HG02852 (cell line): ENCODE measurements around the gene PRAME.
A peak's percentile ranks its signal among the peaks of the same experiment; 100 is the strongest.
"Not testable (repeated sequence)": the region's sequence is repeated elsewhere in the genome, so short reads cannot be mapped to it uniquely, and the experiment has no call there.

Source experiments
- ATAC-seq: cut with Tn5 transposase; IDR thresholded peaks from one replicate; pipeline ENCODE4 v1.9.1; 2021; ENCODE audit warnings: mild to moderate bottlenecking, moderate library complexity; ENCODE audit not compliant: unreplicated experiment

Gene PRAME

GRCh38 chr22:22526125-22526912 is 32.7 kb downstream of the PRAME start:
- no peak for ATAC-seq

DNA sequence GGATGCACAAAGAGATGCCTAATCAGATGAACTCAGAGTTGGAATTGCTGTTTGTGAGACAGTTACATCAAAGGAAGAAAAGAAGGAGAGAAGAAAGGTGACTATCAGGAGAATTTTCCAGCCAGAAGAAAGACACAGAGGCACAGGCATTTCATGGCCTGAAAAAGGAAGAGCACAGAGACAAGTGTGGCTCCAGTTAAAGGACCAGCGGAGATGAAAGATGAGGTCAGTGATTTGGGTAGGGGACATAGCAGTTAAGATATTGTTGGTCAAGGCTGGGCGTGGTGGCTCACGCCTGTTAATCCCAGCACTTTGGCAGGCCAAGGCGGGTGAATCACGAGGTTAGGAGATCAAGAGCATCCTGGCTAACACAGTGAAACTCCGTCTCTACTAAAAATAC is 35.6 kb downstream of the PRAME start:
- no peak for ATAC-seq

DNA sequence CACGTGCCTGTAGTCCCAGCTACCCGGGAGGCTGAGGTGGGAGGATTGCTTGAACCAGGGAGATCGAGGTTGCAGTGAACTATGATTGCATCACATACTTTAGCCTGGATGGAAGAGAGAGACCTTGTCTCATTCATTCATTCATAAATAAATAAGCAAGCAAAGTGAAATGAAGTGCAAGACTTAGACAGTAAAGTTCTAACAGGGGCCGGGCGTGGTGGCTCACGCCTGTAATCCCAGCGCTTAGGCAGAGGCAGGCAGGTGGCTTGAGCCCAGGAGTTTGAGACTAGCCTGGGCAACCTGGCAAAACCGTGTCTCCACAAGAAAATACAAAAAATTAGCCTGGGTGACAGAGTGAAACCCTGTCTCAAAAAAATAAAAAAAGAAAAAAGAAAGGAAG is 37.4 kb downstream of the PRAME start:
- no peak for ATAC-seq

DNA sequence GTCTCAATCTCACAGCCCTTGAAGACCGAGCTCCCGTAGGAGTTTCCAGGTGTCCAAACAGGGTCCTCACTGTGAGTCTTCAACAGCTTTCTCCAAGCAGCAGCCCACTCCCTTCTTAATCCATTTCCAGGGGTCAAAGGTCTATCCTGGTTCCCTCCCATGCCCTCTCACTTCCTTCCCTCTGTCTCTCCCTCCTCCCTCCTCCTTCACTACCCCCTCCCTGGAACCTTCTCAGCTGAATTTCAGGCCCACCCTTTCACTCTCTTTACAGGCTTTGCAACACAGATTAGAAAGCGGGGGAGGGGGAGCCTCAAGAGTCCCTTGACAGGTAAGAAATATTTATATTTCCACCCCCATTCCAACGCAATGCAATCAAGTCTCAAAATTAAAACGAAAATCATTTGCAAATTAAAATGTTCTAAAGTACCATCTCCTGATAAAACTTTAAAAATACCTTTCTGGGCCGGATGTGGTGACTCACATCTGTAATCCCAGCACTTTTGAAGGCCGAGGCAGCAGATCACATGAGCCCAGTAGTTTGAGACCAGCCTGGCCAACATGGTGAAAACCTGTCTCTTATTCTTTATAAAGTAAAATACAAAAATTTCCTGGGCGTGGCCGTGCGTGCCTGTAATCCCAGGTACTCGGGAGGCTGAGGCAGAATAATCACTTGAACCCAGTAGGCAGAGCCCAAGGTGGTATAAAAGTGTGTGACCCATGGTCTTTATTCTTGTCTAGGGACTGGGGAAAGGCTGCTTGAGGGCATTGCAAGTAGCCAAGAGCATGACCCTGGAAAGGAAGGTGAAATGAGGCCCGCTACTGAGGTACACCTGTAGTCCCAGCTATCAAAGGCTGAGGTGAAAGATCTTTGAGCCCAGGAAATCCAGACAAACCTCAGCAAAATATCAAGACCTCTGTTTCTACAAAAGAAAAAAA is 38.1 kb downstream of the PRAME start:
- ATAC-seq = no peak

DNA sequence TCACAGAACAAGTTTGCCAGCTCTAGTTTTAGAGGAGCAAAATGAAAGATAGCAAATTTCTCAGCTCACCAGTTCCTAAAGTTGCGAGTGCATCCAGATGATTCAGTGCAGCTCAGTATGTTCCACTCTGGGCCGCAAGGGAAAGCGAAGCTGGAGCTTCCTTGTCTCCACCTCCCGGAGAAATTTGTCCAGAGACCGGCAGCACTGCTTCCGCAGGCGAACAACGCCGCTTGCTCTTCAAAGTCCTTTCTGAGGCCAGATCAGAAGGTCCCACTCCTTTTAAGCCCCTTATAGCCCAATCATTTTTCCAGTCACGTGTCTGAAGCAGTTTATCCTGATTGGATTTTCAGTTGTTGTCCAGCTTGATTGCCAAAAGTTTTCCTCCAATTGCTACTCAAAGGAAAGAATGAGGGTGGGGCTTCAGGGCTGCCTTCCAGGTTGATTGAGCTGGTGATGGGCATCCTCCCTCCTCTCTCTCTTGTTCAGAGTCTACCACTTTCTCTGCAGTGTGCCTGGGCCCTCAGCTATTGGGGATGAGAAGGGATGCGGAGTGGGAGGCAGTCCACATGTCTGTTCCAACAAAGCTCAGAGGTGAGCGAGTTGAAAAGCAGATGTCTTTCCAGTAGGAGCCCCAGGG is 38.9 kb downstream of the PRAME start, which contains the start of gene ZNF280A:
Gene ZNF280A (minus strand): TSS at position 251 of the 637 bp plus-strand sequence. CDS start 4,640 bp downstream, outside the sequence.
- no peak for ATAC-seq

GRCh38 chr22:22519591-22519990 is 39.5 kb downstream of the PRAME start:
- no peak for ATAC-seq

GRCh38 chr22:22516992-22517391 is 42.1 kb downstream of the PRAME start:
- no peak for ATAC-seq

- ATAC-seq = no peak
Measured at GRCh38 chr22:22515890-22516289, 43.2 kb downstream of the PRAME start.

GRCh38 chr22:22514431-22514830 is 44.6 kb downstream of the PRAME start:
- ATAC-seq = not testable (repeated sequence)

- no peak for ATAC-seq
Measured at GRCh38 chr22:22513619-22514018, 45.4 kb downstream of the PRAME start.

- ATAC-seq = no peak
Measured at GRCh38 chr22:22512951-22513350, 46.1 kb downstream of the PRAME start.

GRCh38 chr22:22510833-22511232 is 48.2 kb downstream of the PRAME start:
- ATAC-seq = not testable (repeated sequence)

GRCh38 chr22:22509912-22510311 is 49.2 kb downstream of the PRAME start:
- not testable (repeated sequence) for ATAC-seq

DNA sequence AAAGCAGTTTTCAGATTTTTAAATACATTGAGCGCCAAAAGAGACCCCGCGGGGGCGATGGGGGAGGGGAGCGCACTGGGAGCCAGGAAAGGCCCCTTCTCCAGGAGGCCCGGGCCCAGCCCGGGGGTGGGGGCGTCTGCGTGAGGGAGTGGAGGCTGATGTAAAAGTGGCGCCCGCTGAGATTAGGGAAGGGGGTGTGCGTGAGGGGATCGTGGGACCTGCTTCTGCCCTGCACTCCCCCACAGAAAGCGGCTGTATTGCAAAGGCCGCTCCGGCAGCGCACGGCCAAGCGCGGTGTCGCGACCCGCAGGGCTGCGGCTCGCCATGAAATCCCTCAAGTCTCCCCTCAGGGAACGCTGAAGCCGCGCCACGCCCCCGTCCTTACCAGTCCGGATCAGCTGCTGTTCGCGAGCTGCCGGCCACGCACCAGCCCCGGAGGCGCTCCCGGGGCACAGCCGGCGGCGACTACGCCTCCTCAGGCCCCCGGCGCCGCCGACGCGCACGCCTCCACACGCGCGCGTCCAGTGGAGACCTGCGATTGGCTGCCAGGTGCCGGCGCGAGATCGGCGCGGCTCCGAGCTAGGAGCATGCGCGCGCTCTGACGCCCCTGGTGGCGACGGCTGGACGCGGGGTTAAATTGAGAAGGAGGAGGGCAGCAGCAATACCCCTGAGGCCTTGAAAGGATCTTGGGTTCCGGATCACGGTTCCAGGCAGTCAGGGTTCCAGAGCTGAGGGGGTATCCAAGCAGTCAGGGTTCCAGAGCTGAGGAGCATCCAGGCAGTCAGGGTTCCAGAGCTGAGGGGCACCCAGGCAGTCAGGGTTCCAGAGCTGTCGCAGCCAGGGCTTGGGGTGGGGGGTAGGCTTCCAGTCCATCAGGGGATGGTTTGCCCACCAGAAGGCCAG is 50.5 kb downstream of the PRAME start, which contains the start of gene ZNF280B:
Gene ZNF280B (minus strand): TSS at position 469 of the 903 bp plus-strand sequence. CDS start 19,344 bp downstream, outside the sequence.
- ATAC-seq = peak; percentile 92

GRCh38 chr22:22507743-22508273 is 51.3 kb downstream of the PRAME start:
- no peak for ATAC-seq

DNA sequence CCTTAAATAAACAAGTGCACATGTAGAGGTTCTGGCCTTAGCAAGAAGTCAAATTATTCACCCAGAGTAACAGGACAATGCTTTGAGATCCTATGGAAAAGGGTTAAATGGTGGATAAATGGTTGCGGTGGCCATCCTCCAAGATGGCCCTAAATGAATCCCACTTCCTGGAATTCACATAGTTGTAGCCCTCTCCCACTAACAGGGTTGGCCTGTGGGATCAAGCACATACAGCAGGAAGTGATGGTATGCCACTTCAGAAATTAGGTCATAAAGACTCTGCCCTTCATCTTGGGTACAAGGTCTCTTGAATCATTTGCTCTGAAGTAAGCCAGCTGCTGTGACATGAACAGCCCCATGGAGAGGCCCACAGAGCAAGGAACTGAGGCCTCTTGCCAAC is 52.3 kb downstream of the PRAME start:
- no peak for ATAC-seq

GRCh38 chr22:22498267-22498666 is 60.8 kb downstream of the PRAME start:
- ATAC-seq = no peak
